Hematopoietic multipotent progenitor cell treated with erythropoietin and hydrocortisone succinate and interleukin-3 and kit ligand, for 8 days (in vitro differentiated cells): ENCODE measurements around the gene CHMP6.

Experiments
- DNase-seq: peaks from one replicate; pipeline ENCODE4 v3.0.0-alpha.2; 2015

The CHMP6 gene

DNA sequence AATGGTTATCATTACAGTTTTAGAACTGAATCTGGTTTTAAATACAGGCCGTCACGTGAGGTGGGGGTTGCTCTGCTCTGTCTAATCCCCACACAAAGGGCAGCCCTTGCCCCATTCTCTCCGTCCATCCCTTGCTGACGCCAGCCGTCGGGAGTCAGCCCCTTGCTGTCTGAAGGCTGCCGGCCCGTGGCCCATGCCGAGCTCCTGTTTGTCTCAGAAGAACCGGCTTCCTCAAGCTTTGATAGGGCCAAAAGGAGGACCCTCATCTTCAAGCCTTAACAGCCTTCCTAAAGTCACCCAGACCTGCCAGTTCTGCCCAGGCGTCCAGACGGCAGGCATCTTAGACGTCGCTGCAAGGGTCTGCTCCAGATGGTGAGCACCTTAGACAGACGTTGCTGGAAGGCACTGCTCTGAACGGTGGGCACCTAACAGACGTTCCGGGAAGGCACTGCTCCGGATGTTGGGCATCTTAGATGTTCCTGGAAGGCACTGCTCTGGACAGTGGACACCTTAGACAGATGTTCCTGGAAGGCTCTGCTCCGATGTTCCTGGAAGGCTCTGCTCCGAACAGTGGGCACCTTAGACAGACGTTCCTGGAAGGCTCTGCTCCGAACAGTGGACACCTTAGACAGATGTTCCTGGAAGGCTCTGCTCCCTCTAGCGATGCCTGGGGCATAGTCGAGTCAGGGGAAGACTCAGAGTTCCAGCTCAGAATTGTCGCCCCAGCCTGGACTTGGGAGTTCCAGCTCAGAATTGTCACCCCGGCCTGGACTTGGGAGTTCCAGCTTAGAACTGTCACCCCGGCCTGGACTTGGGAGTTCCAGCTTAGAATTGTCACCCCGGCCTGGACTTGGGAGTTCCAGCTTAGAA lies 35.1 kb upstream of the CHMP6 start:
- no peak for DNase-seq

DNA sequence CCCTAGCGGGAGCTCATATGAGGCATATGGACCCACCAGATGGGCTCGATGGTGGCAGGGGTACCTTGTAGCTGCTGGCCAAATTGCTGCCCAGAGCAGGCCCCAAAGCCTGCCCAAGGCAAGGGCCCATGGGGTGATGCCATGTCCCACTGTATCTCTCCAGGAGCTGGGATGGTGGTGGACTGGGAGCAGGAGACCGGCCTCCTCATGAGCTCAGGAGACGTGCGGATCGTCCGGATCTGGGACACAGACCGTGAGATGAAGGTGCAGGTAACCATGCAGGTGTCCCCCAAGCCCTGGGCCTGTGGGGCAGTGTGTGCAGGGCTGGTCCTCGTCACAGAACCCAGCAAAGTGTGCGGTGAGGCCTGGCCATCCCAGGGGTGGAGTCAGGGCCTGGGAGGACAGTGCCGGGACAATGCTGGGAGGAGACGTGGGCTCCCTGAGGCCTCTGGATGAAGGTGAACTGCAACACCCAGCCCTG lies 34.1 kb upstream of the CHMP6 start:
- DNase-seq: no peak

DNA sequence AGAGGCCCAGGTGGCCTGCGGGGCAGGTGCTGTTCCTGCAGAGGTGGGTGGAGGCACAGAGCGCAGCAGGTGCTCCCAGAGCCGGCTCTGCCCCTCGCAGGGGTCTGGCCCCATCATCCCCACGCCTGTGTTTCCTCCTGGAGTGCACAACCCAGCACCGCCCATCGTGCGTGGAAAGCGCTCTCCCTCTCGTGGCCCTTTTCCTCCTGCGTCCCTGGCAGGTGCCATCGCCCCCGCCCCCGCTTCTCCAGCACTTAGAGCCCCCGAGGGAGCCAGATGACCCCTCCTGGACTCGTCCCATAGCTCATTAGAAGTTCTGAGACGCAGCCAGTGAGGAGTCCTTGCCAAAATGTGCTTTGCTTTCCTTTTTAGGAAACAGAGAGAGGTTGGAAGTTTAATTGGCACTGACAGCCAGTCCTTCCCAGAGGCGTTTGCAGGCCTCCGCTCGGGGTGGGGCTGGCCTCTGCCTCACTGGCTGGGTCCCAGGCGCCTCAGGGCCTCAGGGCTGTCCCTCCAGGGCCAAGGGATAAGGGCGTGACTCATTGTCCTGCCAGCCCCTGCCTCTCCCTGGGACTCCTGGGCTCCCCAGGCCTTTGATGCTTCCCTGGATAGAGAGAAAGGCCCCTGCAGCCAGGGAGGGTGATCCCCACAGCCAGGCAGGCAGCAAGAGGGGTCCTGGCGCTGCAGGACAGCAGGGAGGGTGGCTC lies 32.2 kb upstream of the CHMP6 start:
- no peak for DNase-seq

DNA sequence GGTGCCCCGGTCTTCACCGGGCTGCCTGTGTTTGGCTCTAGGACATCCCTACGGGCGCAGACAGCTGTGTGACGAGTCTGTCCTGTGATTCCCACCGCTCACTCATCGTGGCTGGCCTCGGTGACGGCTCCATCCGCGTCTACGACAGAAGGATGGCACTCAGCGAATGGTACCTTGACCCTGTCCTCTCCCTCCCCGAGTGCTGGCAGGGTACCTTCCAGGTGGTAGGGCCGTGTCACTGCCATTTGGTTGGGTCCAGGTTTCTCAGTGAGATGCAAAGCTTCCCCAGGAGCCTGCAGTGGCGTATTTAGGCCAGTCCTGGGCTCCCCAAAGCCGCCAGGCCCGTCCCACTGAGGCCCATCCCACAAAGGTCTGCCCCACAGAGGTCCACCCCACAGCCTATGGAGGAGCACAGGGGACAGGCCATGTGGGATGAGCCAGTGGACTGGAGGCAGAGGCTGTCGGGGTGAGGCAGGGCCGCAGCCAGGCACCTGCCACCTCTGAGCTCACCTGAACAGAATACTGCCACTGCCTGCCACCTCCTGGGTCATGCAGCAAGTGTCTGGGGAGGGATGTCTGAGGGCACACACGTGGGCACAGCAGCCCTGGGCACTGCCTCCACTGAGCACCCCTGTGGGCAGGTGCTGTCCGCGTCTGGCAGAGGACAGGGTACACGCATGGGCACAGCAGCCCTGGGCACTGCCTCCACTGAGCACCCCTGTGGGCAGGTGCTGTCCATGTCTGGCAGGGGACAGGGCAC lies 31.4 kb upstream of the CHMP6 start:
- no peak for DNase-seq

DNA sequence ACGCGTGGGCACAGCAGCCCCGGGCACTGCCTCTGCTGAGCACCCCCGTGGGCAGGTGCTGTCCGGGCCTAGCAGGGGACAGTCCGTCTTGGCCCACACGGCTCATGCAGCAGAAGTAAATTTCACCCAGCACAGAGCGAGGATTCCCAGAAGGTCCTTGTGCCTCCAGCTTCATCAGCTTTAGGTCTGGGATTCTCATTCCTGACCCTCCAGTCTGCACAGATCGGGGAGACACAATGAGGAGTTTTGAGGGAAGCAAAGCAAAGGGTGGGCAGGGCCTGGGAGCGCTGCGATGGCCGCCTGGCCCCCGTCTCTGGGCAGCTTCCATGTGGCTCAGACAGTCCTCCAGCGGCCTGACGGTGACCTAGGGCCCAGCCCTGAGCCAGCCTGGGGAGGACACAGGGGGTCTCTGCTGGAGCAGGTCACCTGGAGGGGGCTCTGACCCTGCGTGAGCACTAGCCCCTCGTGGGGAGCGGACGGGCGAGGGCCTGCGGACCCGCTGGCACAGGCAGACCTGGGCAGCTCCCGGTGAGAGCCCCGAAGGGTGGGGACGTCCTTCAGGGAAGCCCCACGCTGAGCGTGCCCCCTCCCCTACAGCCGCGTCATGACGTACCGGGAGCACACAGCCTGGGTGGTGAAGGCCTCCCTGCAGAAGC lies 30.7 kb upstream of the CHMP6 start:
- no peak for DNase-seq

DNA sequence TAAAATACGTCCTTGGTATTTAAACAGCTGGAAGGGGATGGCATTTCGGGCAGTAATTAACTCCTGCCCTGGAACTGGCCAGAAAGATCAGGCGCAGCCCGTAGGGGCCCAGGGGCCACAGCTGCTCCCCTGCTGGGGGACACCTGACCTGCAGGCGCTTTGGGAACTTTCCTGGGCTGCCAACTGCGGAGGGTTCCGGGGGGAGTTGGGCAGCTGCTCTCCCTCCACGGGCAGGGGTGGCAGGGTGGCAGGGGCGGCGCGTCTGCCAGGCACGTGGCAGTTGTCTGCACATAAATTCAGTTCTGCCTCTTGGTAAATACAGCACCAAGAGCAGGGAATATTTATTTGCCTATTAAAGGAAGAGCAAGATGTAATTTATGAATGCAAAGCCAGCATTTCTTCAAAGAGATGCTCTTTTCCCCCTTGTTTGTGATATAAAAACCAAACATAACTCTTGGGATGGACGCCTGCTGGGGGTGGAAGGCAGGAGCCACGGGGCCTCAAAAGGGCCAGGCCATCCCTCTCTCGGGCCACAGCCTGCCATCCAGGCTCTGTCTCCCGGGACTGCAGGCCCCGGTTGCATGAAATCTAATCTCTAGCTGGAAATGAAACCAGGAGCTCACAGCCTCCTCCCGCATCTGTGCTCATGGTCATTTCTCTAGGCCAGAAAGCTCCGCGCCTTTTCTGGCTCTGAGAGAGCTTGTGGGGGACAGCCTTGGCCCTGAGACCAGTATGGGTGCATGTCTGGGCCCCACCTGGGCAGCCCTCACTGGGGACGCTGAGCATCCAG lies 29.9 kb upstream of the CHMP6 start:
- no peak for DNase-seq

DNA sequence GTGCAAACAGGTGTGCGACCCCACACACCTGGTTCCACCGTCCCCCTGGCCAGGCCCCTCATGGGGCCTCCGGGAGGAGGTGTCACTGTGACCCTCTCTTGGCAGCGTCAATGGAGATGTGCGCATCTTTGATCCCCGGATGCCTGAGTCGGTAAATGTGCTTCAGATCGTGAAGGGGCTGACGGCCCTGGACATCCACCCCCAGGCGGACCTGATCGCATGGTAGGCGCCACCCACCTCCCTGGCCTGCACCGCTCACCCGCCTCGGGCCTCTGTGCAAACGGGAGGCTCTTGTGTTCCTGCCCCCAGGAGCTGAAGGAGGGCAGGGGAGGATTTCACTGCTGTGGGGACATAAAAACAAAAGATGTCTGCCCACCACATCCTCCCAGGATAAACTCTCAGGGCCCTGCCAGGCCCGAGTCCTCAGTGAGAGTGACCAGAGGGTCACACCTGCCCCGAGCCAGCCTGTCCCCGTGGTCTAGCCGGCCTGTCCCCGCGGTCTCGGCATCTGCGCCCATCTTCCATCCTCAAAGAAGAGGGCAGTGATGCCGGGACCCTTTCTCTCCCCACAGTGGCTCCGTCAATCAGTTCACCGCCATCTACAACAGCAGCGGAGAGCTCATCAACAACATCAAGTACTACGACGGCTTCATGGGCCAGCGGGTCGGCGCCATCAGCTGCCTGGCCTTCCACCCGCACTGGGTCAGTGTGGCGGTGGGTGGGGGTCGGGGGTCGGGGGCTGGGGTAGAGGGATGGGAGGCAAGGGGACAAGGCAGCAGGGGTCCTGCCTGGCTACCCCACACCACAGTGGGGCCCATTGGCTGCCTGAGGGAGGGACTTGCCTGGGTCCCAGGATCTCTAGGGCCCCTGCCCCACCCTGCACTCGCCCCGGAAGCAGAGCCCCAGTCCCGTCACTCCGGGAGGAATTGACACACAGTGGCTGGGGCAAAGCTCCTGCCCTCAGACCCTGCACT lies 29.0 kb upstream of the CHMP6 start:
- no peak for DNase-seq

DNA sequence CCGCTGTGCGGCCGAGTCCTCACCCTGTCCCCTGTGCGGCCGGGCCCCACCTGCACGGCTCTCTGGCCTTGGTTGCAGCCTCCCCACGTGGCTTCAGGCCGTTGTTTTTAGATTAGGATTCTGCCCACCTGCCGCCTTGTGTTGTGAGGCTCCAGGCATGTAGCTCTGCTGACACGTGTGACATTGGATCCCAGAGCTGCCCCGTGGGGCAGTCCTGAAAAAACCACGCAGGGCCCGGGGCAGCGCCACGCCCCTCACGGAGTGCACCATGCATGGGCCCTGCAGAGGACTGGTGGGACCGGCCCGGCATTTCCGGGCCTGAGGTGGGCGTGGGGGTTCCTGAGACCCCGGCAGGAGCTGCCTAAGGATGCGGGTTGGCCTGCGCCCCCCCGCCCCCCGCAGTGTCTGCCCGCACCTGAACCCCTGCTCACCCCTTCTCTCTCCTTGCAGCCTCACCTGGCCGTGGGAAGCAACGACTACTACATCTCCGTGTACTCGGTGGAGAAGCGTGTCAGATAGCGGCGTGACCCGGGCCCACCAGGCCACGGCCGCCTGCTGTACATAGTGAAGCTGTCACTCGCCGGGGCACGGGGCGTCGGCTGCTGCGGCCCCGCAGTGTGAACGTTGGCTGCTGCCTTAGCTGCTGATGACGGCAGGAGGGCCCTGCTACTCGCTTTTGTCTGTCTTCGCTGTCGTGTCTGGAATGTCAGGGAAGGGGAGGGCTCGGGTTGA lies 27.7 kb upstream of the CHMP6 start:
- no peak for DNase-seq

DNA sequence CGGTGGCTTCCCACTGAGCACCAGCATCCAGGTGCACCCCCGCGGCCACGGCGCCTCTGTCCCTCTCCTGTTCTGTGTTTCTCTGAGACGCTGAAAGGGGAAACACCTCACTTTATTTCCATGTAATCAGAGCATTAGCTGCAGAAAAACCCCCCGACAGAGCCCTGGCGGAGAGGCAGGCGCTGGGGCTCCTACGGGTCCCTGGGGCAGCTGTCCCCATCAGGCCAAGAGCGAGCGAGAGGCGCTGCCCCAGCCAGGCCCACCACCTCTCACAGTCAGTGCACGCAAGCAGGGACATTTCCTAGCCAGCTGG lies 27.1 kb upstream of the CHMP6 start:
- no peak for DNase-seq

DNA sequence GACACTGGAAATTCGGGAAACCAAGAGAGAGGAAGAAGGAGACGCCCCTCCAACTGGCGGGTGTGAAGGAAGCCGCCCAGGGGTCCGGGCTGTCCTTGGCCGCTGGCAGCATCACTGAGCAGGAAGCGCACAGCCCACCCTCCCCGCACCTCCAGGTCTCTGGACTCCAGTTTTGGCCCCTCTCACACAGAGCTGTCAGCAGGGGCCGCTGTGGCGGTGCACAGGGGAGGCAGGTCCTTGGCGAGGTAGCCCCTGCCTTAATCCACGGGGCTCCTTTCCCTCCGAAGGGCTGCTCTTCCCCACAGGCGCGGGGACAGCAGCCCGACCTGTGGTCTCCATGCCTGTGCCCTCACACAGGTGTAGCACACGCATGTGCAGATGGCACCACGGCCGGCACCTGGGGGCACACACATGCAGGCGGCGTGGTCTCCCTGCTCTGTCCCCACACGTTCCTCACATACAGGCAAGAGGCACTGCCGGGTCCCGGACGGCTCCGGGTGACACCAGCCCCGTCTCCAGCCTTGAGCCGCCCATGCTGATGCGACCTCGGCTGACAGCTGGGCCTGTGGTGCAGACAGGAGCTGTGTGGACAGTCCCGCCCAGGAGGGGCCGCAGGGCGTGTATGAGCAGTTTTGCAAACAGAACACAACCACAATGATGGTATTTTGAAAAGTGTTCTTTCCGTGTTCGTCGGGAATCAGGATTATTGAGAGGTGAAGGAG lies 26.6 kb upstream of the CHMP6 start:
- DNase-seq: no peak

DNA sequence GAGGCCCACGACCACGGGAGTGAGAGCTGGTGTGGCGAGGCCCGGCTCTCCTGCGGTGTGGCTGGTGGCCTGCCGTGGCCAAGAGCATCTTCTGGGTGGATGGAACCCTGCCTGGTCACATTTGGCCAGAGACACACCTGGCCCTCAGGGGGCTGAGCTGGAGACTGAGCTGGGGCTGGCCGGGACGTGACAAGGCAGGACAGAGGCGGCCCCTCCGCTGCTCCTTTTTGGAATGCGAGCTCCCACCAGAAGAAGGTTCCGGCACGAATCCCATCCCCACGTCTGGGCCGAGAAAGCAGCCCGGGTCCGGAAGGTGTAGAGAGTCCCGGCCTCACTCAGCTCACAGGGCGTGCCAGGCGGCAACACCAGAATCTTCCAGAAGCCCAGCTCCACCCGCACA lies 26.0 kb upstream of the CHMP6 start:
- DNase-seq: no peak

DNA sequence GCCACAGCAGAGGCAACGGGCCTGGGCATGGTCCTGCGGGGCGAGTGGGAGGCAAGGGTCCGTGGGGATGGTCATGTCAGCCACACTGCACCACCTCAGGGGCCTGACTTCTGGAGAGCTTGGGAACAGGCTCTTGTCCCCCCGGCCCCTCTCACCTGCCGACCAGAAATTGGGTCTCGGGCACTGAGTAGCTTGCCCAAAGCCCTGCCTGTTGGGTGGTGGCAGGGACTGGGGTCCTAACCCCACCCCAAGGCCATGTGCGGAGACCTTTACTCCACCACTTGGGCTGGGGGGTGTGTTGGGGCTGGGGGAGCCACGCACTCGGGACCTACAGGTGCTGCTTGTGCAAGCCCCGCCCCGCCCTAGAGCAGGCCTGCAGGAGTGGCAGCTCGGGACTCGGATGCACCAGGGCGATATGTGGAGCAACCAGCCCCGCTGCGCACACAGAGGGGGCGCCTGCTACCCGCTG lies 24.2 kb upstream of the CHMP6 start:
- DNase-seq: no peak

DNA sequence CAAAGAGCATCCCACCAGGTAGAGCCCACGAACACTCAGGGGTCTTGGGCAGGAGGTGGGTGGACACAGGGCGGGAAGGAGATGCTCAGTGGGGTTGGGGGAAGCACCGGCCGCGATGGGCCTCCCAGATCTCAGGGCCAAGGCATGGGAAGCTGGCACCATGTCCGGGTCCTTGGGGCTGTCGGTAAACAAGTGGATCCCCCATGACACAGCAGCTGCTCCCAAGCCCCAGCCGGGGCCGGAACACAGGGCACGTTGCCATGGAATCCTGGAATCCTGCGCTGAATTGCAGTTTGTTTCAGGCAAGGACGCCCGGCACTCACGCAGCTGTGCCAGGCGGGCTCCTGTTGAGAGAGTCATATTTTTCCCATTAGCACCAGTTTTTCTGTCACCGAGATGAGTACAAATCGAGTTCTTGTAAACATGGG lies 23.0 kb upstream of the CHMP6 start:
- DNase-seq: no peak

DNA sequence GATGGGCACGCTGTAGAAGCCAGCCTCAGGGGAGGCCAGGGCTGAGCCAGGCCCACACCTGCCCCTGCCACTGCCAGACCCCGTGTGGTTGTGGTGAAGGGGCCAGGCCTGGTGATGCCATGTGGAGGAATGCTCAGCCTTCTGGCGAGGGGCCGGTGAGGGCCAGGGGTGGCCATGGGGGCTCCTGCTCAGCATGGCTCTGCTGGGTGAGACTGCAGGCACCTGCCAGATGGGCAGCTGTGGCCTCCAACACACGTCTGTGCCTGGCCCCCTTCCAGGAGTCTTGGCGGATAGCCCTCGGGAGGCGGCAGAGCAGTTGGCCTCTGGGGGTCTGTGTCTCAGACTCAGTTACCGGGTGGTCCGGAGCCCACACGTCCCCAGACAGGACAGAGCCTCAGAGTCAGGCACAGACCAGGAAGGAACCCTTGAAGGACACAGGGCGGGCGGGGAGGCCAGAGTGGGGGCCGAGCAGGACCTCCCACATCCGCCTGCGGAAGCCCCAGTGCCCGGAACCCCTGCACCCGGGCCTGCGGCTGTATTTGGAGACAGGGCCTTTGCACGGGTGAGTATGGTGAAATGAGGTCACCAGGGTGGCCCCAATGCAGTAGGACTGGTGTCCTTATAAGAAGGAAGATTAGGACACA lies 22.5 kb upstream of the CHMP6 start:
- DNase-seq: no peak

DNA sequence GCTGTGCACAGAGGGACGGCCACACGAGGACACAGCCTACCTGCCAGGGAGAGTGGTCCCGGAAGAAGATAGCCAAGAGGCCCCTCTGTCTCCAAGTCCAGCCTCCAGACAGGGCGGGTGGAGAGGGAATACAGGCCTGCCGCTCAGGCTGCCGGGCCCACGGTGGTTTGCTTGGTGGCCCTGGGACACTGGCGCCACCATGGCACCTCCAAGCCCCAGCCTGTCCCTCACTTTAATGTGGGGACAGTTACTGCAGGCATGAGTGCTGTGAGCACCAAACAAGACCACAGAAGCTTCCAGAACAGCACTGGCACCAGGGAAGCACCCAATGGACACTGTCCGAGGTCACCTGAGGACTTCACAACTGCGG lies 22.0 kb upstream of the CHMP6 start:
- no peak for DNase-seq

DNA sequence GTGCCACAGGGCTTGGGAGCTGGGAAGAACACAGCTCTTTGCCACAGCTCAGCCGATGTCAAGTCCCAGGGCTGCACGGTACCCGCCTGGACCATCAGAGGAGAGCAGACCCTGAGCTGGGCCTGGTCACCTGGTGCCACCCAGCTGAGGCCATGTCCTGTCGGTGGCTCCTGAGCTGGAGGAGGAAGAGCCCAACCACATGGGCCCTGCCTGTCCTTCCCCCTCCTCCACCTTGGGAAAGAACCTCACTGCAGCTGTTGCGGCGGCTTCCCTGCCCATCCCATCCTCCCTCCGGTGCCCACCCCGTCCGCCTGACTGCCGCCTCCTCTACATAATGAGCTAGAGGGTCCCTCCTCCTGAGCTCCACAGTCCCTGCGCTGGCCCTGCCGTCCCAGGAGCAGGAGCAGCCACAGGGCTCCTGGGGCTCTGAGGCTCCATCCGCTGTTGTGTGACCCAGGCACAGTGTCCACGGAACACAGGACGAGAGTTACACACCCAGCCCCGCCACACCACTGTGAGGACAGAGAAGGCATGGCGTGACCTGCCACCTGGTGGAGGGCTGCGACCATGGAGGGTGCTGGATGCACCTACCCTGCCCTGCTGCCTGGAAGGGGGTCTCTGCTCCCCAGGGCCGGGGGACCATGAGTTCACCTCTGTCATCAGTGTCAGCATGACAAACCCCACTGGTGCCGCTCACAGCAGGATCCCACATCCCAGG lies 21.4 kb upstream of the CHMP6 start:
- DNase-seq: peak; percentile 19

DNA sequence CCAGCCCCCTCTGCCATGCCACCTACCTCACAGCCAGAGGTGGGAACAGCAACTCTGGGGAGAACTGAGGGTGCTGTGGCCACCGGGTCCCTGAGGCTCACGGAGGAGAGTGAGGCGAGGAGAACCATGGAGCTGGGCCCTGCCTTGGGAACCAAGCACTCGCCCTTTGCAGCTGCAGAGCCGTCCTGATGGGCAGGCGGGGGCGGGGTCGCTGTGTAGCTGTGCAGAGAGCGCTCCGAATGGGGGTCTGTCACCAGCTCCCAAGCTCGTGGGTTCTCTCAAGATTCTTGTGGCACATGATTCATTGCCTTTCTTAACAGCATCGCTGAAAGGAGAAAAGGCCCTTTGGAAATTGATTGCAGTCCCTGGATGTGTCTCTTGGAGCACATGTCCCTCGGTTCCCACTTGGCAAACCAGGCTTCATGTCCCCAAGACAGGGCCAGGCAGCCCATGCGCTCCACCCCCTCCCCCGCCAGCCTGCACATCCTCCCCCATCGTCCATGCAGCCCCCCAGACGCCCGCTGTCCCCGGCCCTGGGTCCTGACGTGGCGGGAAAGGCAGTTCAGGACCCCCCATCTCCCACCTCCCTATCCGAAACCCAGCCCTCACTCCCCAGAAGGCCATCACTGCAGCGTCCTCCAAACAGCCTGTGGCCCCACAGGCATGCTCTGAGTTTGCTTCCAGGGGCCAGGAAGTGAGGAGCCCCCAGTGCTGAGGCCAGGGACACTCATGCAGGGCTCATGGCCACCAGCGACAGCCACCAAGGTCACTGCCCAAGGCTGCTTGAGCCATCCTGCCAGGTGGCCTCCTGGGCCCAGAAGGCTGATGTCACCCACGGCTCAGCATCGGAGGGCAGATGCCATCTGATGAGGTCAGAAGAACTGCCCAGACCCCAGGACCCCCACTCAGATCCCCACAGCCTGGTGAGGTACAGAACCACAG lies 20.6 kb upstream of the CHMP6 start:
- no peak for DNase-seq
